ENCODE measurements around the gene ITPR2. TPM values are rescaled to one million over a fixed set of nuclear protein-coding genes. Genes with fewer than 3 reads are reported as not detected.
"Not testable (repeated sequence)": the region's sequence is repeated elsewhere in the genome, so short reads cannot be mapped to it uniquely, and the experiment has no call there.

ITPR2 gene
- total RNA-seq, 1 experiment from 2014 or later, result 10.1 TPM

DNA sequence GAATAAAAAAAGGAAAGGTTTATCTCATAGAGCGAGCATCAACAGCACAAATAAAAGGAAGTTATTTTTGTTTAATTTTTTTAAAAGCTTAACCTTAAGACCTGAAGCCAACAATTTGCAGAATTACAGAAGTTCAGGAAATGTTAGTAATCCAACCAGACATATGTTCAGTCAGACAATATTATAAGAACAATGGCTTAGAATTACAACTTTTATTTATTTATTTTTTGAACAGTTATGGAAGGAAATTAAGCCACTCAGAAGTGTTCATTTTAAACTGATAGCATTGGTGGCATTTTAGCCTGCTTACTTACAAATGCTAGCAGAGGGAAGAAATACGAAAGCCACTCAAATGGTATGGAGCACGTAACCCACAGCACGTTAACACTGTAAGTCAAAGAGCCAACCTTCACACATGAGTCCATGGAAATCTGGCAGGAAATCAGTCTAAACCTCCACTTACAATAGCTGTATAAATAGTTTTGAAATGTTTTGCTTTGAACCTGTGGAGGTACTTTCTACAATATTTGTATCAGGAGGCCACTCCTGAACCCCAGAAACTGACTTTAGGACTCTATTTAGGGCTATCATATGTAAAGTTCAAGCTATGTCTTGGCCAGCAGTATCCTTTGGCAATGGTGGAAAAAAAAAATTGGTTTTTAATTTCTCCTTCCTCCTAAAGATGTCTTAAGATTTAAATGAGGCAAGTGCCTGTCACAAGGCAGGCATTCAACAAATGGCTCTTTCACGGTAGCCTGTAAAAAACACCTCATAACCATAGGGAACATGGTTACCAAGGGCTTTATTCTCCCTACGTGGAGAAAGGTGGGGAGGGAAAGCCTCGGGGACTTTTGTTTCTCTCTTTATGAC lies 102.3 kb downstream of the ITPR2 start:
- DNase-seq (ENCODE audit: low read depth), result no peak

DNA sequence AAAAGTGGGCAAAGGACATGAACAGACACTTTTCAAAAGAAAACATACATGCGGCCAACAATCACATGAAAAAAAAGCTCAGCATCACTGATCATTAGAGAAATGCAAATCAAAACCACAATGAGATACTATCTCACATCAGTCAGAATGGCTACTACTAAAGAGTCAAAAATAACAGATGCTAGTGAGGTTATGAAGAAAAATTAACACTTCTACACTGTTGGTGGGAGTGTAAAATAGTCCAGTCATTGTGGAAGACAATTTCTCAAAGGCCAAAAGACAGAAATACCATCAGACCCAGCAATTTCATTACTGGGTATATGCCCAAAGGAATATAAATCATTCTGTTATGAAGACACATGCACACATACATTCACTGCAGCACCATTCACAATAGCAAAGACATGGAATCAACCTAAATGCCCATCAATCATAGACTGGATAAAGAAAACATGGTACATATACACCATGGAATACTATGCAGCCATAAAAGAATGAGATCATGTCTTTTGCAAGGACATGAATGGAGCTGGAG lies 103.8 kb downstream of the ITPR2 start:
- not testable (repeated sequence) for DNase-seq (ENCODE audit: low read depth)

DNA sequence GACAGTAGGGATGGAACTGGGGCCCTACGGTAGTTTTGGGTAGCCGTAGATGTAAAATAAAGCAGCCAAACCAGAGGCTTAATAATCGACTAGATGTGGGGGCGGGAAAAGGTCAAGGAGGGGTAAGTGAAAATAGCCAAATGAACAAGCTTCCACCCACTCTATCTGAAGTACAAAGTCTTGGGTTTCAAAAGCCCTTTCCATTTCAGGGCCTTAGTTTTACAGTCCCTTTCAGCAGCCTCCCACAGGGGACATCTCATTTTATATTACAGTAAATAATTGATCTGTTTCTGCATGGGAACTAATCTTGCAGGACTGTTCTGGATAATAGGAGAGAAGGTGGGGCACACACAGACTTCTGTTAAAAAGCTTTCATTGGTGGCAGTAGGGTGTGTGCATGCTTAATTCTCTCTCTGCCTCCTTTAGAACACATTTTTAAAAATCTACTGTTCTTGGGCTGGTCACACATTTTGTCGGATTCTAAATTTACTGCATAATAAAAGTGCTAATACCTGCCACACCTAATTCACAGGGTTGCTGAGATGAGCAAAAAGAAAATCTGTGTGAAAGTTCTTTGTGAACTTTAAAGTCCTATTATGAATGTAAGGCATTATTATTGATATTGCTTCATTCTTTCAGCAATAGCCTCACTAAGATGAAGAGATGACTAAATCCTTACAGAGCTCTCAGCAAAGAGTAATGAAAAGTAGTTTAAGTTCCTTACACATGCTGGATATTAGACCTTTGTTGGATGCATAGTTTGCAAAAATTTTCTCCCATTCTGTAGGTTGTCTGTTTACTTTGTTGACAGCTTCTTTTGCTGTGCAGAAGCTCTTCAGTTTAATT lies 104.6 kb downstream of the ITPR2 start:
- DNase-seq (ENCODE audit: low read depth), result no peak

GRCh38 chr12:26727482-26728204 lies 105.4 kb downstream of the ITPR2 start:
- no peak for DNase-seq (ENCODE audit: low read depth)

- DNase-seq (ENCODE audit: low read depth), result no peak
These were observed 106.0 kb downstream of the ITPR2 start for GRCh38 chr12:26726956-26727355.

- no peak for DNase-seq (ENCODE audit: low read depth)
These were observed 107.6 kb downstream of the ITPR2 start for GRCh38 chr12:26725276-26725916.

GRCh38 chr12:26724309-26724702 lies 108.7 kb downstream of the ITPR2 start:
- DNase-seq (ENCODE audit: low read depth), result no peak

GRCh38 chr12:26723379-26724308 lies 109.3 kb downstream of the ITPR2 start:
- no peak for DNase-seq (ENCODE audit: low read depth)

DNA sequence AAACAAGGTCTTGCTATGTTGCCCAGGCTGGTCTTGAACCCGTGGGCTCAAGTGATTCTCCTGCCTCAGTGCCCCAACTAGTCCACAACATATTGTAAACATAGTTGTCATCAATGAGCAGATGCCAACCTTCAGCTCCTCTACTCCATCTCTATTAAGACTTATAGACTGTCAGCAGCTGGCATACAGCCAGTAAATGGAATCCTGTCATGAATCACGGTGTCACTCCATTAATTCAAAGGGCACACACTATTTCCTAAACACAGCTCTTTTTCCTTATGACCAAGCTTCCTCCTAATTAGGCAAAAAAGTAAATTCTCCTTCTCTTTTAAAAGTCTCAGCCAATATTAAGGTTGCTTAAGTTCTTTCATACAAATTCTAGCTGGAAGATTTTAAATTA lies 111.2 kb downstream of the ITPR2 start:
- peak; percentile 46 for DNase-seq (ENCODE audit: low read depth)

- DNase-seq (ENCODE audit: low read depth), result no peak
These were observed 113.1 kb downstream of the ITPR2 start for GRCh38 chr12:26719852-26720251.

DNA sequence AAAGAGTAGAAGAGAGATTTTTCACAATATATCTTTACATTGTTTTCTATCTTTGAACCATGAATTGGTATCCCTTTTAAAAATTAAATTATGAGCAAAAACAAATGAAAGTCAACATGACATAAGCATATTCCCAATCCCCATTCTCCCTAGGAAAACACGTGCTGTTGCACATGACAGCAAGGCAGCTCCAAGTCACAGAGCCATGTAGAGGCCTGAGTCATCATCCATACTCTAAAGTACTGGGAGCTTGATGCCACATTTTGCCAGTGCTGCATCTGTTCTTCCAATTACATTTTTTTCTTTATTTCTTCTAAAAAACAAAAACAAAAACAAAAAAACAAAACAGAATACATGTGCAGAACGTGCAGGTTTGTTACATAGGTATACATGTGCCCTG lies 115.2 kb downstream of the ITPR2 start:
- peak; percentile 9 for DNase-seq (ENCODE audit: low read depth)

GRCh38 chr12:26715232-26715631 lies 117.8 kb downstream of the ITPR2 start:
- no peak for DNase-seq (ENCODE audit: low read depth)

DNA sequence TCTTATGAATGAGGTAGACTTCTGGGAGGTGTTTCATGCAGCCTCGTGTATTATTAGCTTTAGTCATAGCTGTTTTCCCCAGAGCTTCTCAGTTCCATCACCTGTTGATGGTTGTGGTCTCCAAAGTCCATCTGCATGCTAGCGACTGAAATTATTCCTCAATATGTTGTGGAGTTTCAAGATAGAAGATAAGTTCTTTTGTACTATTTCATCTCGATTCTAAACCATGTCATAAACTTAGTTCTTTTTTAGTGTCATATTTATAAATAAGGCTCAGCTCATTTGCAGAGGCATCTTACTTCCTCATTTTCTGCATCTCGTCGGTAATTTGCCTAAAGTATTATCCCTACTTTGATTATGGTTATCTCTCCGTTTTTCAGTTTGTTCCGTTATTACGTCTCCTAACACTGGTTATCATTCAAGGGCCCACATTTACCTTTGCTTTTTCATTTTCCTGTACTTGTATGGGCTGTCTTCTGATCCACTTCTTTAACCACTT lies 119.1 kb downstream of the ITPR2 start:
- DNase-seq (ENCODE audit: low read depth), result no peak

GRCh38 chr12:26712892-26713291 lies 120.1 kb downstream of the ITPR2 start:
- DNase-seq (ENCODE audit: low read depth), result no peak

GRCh38 chr12:26711569-26711968 lies 121.4 kb downstream of the ITPR2 start:
- DNase-seq (ENCODE audit: low read depth), result no peak

DNA sequence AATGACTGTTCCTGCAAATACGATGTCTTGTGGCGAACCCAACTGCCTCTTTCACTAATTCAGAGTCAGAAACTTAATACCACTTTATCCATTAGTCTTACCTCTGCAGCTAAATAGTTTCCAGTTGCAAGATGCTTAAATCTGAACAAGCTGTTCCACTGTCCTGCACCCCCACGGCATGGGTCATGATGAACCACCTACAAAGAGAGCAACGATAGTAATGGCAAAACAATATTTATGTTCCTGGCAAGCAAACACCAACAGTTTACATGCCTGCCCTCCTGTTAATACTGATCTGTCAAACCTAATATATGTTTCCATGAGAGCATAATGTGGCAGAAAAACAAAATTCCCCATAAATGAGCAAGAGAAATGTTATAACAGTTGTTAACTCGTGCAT lies 121.9 kb downstream of the ITPR2 start:
- DNase-seq (ENCODE audit: low read depth), result no peak

DNA sequence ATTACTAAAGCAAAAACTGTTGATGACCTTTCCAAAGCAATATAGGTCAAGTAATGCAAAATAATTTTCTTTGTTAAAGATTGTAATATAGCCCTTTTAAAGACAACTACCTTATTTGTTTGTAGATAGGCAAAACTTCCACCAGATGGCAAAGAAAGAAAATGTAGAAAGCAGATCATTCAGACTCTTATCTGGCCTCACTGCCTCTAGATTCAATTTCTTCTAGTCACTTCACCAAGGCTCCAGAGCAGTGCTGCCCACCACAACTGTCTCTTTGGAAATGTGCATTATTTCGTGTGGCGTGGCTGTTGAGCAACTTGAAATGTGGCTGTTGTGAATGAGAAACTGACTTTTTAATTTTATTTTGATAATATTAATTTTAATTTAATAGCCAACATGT lies 127.1 kb downstream of the ITPR2 start:
- no peak for DNase-seq (ENCODE audit: low read depth)

- no peak for DNase-seq (ENCODE audit: low read depth)
These were observed 128.1 kb downstream of the ITPR2 start for GRCh38 chr12:26704684-26705460.

DNA sequence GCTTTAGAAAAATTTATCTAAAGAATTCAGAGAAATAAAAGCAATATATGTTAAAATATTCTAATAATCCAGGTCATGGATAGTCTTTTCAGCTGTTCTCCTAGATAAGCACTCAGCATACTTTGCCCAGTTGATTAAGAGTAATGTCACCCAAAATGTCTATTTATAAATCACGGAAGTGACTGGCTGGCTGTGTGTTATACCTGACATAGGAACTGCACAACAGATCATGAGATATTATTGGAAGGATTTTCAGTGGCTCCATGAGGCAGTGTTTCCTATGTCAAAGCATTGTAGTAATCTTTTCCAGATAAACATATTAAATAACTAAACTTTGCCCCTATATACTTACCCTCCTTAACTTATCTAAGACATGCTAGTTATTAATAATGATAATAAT lies 128.8 kb downstream of the ITPR2 start:
- DNase-seq (ENCODE audit: low read depth), result no peak

Data from RPMI7951 (cell line).